GM15510 (cell line): ENCODE results near the gene ANTXR1.

ENCODE experiments used
- POLR2A ChIP-seq: IDR thresholded peaks from 3 replicates; pipeline ENCODE4 v1.6.1; 2011; ENCODE audit warnings: borderline replicate concordance; ENCODE audit not compliant: insufficient read length; ENCODE audit errors: extremely low read depth

The ANTXR1 gene

GRCh38 chr2:69111076-69111475 is 98.1 kb downstream of the ANTXR1 start:
- no peak for TF ChIP-seq POLR2A

GRCh38 chr2:69113627-69114026 is 100.6 kb downstream of the ANTXR1 start:
- TF ChIP-seq POLR2A, result no peak

- no peak for TF ChIP-seq POLR2A
Measured at GRCh38 chr2:69114534-69114933, 101.6 kb downstream of the ANTXR1 start.

- TF ChIP-seq POLR2A, result no peak
Measured at GRCh38 chr2:69116438-69116837, 103.5 kb downstream of the ANTXR1 start.

- TF ChIP-seq POLR2A, result no peak
Measured at GRCh38 chr2:69118609-69119008, 105.6 kb downstream of the ANTXR1 start.

GRCh38 chr2:69119104-69119894 is 106.3 kb downstream of the ANTXR1 start:
- no peak for TF ChIP-seq POLR2A

- no peak for TF ChIP-seq POLR2A
Measured at GRCh38 chr2:69122271-69122670, 109.3 kb downstream of the ANTXR1 start.

GRCh38 chr2:69123182-69123581 is 110.2 kb downstream of the ANTXR1 start:
- TF ChIP-seq POLR2A, result no peak

GRCh38 chr2:69124343-69124742 is 111.4 kb downstream of the ANTXR1 start:
- TF ChIP-seq POLR2A, result no peak

- no peak for TF ChIP-seq POLR2A
Measured at GRCh38 chr2:69125816-69126215, 112.8 kb downstream of the ANTXR1 start.

GRCh38 chr2:69126341-69126740 is 113.4 kb downstream of the ANTXR1 start:
- no peak for TF ChIP-seq POLR2A

- TF ChIP-seq POLR2A, result no peak
Measured at GRCh38 chr2:69131452-69131851, 118.5 kb downstream of the ANTXR1 start.

GRCh38 chr2:69131983-69132675 is 119.2 kb downstream of the ANTXR1 start:
- no peak for TF ChIP-seq POLR2A

GRCh38 chr2:69132960-69133590 is 120.1 kb downstream of the ANTXR1 start:
- TF ChIP-seq POLR2A, result no peak

- no peak for TF ChIP-seq POLR2A
Measured at GRCh38 chr2:69133898-69134297, 120.9 kb downstream of the ANTXR1 start.

GRCh38 chr2:69134306-69134945 is 121.4 kb downstream of the ANTXR1 start:
- no peak for TF ChIP-seq POLR2A

- TF ChIP-seq POLR2A, result no peak
Measured at GRCh38 chr2:69138247-69138772, 125.3 kb downstream of the ANTXR1 start.
